Measurements from ENCODE around the gene TMEM191C.
"Not testable (repeated sequence)": the region's sequence is repeated elsewhere in the genome, so short reads cannot be mapped to it uniquely, and the experiment has no call there.

DNA sequence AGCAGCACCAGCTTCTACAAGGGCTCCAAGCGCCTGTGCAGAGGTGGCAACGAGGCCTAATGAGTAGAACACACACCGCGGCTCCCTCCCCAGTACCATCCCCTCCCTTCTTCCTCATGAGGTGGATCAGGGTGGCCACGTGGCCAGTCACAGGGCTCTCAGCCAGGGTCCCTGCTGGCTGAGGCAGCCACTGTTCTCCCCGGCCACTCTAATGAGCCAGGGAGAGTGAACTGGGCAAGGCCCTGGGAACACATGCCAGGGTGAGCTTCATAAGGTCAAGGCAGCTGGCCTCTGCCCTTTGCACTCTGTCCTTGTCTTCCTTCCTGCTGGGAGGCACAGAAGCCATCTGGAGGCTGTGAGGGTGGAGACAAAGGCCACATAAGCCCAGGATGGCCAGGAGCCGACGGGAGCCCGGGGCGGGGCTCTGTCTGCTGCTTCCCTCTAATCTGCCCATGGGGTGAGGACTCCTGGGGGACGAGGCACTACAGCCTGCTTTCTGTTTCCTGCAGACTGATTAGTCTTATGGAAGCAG lies 22.0 kb downstream of the TMEM191C start:
- TF ChIP-seq, protein P1, sequence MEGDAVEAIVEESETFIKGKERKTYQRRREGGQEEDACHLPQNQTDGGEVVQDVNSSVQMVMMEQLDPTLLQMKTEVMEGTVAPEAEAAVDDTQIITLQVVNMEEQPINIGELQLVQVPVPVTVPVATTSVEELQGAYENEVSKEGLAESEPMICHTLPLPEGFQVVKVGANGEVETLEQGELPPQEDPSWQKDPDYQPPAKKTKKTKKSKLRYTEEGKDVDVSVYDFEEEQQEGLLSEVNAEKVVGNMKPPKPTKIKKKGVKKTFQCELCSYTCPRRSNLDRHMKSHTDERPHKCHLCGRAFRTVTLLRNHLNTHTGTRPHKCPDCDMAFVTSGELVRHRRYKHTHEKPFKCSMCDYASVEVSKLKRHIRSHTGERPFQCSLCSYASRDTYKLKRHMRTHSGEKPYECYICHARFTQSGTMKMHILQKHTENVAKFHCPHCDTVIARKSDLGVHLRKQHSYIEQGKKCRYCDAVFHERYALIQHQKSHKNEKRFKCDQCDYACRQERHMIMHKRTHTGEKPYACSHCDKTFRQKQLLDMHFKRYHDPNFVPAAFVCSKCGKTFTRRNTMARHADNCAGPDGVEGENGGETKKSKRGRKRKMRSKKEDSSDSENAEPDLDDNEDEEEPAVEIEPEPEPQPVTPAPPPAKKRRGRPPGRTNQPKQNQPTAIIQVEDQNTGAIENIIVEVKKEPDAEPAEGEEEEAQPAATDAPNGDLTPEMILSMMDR (conservative IDR thresholded peaks at IDR 0.05; ENCODE audit: low read depth, low read length), result not testable (repeated sequence)
- TF ChIP-seq EZH2 (IDR thresholded peaks at IDR 0.05; ENCODE audit: borderline replicate concordance, low read depth, low read length, poor library complexity, severe bottlenecking), result not testable (repeated sequence)

All from A673 (cell line).